ENCODE results near the gene MTERF4.

MTERF4 gene

GRCh38 chr2:241068136-241068941, 33.7 kb downstream of the MTERF4 start:
- DNase-seq, result no peak

GRCh38 chr2:241067501-241068135, 34.5 kb downstream of the MTERF4 start:
- DNase-seq, result no peak

GRCh38 chr2:241066893-241067341, 35.2 kb downstream of the MTERF4 start:
- no peak for DNase-seq

- DNase-seq, result no peak
Measured at GRCh38 chr2:241066171-241066892, 35.8 kb downstream of the MTERF4 start.

GRCh38 chr2:241065355-241065803, 36.7 kb downstream of the MTERF4 start:
- no peak for DNase-seq

- no peak for DNase-seq
Measured at GRCh38 chr2:241064802-241065354, 37.2 kb downstream of the MTERF4 start.

- DNase-seq, result peak; percentile 25
Measured at GRCh38 chr2:241064008-241064801, 37.9 kb downstream of the MTERF4 start.

GRCh38 chr2:241063587-241063986, 38.5 kb downstream of the MTERF4 start:
- no peak for DNase-seq

GRCh38 chr2:241063093-241063551, 39.0 kb downstream of the MTERF4 start:
- no peak for DNase-seq

- DNase-seq, result no peak
Measured at GRCh38 chr2:241062389-241063092, 39.5 kb downstream of the MTERF4 start.

GRCh38 chr2:241061275-241061674, 40.8 kb downstream of the MTERF4 start:
- DNase-seq, result no peak

GRCh38 chr2:241053576-241054251, 48.4 kb downstream of the MTERF4 start:
- no peak for DNase-seq

- no peak for DNase-seq
Measured at GRCh38 chr2:241052677-241053360, 49.3 kb downstream of the MTERF4 start.

- DNase-seq, result no peak
Measured at GRCh38 chr2:241051578-241052487, 50.3 kb downstream of the MTERF4 start.

- no peak for DNase-seq
Measured at GRCh38 chr2:241050624-241051577, 51.2 kb downstream of the MTERF4 start.

GRCh38 chr2:241049739-241050623, 52.1 kb downstream of the MTERF4 start:
- no peak for DNase-seq

GRCh38 chr2:241048949-241049343, 53.1 kb downstream of the MTERF4 start:
- no peak for DNase-seq

Data from stimulated activated naive CD4-positive, alpha-beta T cell treated with Interleukin-2 at 50 U/mL for 16 hours (primary cell).